T-helper 22 cell (primary cell): ENCODE results near the gene FNDC8.
"Not testable (repeated sequence)": the region's sequence is repeated elsewhere in the genome, so short reads cannot be mapped to it uniquely, and the experiment has no call there.

Experiments used
- DNase-seq: peaks from one replicate; pipeline ENCODE4 v3.0.0-alpha.2; 2020; ENCODE audit warnings: low read depth

Gene FNDC8

DNA sequence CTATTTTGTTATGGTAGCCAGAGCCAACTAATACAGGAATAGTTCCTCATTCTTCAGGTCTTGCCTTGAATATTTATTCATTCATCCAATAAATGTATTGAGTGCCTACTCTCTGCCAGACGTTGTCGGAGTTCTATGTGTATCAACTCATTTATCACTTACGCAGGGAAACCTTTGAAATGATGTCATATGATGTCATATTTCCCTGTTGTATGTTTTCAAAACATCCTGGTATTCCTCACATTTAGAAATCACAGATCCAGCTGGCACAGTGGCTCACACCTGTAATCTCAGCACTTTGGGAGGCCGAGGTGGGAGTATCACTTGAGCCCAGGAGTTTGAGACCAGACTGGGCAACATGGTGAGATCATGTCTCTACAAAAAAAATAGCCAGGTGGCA, 23.4 kb downstream of the FNDC8 start:
- no peak for DNase-seq

DNA sequence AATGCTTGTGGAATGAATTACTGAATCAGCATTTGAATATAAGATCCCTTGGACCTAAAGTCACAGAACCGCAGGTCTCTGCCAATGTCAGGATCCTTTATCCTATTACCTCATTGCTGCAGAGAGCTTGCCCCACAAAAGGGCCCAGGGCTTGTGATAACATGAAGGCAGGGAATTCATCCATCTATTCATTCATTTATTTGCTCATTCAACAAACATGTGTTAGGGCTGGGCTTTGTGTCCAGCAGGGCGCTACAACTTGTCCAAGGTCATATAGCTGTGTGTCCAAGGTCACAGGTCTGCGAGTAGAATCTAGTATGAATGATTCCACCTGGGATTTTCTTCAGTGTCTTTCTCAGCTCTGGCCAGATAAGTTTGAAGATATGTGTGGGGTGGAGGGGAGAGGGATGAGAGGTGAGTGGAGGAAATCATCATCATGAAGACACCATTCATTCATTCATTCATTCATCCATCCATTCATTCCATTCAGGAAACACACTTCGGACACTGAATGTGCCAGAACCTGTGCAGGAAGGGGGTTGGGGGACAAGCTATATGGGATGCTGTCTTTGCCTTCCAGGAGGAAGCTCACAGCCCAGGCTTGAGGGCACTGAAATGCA, 24.9 kb downstream of the FNDC8 start:
- DNase-seq = no peak

DNA sequence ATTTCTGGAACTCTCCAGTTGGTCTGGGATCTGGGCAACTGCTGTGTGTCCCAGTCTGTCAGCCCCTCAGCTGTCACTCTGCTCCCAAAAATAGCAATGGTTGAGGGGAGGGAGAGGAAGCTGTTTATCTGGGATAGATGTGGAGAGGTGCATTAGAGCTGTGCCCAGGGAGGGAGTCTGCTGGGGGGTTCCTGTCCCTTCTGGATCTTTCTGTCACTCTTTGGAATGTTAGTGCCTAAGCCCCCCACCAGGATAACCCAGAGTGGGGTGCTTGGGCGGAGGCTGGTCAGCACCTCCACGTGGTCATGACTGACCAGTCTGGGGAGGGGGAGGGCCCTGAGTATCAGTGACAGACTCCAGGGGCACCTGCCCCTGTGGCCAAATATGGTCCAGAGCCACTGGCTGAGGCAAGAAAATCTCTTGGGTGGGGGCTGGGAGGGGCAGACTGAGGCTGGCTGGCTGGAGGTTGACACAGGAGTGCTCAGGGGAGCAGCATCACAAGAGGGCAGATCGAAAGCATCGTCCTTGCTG, 26.0 kb downstream of the FNDC8 start, which contains the start of gene UNC45B:
Gene UNC45B, plus strand, starts transcription at position 443 of the 531 bp plus-strand sequence. CDS start 447 bp downstream, outside the sequence.
- no peak for DNase-seq

DNA sequence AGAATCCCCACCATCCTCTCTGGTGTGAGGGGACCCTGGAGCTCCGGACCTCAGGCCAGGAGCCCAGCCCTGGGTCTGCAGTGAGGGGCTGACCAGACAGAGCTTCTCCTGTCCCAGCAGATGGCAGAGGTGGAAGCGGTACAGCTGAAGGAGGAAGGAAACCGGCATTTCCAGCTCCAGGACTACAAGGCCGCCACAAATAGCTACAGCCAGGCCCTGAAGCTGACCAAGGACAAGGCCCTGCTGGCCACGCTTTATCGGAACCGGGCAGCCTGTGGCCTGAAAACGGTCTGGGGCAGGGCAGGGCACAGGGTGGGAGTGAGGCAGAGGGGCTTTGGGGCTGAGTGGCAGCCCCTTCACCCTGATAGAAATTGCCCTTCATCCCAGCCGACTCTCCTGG, 26.7 kb downstream of the FNDC8 start:
- no peak for DNase-seq

DNA sequence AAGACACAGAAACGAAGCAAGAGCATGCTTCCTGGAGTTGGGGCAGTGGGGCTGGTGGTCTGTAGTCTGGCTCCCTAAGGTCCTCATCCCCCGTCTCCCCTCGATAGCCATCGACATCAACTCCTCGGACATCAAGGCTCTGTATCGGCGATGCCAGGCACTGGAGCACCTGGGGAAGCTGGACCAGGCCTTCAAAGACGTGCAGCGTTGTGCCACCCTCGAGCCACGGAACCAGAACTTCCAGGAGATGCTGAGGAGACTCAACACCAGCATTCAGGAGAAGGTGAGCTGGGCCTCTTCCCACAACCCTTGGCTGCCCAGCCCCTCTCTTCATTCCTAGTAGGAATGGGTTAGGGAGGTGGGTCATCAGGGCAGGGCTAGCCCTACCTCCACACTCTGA, 28.5 kb downstream of the FNDC8 start:
- no peak for DNase-seq

DNA sequence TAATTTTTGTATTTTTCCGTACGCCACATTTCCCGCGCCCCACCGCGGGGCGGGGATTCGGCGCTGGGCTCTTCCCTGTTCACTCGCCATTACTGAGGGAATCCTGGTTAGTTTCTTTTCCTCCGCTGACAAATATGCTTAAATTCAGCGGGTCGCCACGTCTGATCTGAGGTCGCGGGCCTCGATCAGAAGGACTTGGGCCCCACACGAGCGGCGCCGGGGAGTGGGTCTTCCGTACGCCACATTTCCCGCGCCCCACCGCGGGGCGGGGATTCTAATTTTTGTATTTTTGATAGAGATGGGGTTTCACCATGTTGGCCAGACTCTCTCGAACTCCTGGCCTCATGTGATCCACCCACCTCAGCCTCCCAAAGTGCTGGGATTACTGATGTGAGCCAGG, 29.7 kb downstream of the FNDC8 start:
- not testable (repeated sequence) for DNase-seq

DNA sequence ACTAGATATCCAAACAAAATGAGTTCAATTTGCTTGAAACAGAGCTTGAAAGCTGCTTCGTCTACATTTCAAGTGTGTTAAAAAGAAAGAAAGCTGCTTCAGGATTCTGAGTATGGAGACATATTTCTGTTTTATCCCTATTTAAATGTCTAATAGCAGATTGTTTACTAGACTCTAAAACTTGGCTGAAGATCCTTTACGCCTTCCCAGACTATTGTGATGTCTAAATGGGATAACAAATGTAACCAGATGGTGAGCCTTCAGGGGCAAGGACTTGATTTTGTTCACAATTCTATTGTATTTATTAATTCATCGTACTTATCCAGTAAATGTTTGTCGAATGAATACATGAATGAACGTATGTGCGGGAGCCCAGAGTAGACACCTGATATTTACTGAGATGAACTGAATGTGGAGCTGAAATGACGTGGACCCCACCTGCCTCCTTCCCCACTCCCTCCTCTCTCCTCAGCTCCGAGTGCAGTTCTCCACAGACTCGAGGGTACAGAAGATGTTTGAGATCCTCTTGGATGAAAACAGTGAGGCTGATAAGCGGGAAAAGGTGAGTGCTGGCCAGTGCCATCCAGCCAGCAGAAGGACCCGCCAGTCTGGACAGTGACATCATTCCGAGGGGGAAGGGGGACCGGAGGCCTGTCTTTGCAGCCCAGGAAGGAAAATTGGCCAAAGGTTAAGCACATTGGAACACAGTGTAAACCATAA, 31.2 kb downstream of the FNDC8 start:
- DNase-seq = no peak

DNA sequence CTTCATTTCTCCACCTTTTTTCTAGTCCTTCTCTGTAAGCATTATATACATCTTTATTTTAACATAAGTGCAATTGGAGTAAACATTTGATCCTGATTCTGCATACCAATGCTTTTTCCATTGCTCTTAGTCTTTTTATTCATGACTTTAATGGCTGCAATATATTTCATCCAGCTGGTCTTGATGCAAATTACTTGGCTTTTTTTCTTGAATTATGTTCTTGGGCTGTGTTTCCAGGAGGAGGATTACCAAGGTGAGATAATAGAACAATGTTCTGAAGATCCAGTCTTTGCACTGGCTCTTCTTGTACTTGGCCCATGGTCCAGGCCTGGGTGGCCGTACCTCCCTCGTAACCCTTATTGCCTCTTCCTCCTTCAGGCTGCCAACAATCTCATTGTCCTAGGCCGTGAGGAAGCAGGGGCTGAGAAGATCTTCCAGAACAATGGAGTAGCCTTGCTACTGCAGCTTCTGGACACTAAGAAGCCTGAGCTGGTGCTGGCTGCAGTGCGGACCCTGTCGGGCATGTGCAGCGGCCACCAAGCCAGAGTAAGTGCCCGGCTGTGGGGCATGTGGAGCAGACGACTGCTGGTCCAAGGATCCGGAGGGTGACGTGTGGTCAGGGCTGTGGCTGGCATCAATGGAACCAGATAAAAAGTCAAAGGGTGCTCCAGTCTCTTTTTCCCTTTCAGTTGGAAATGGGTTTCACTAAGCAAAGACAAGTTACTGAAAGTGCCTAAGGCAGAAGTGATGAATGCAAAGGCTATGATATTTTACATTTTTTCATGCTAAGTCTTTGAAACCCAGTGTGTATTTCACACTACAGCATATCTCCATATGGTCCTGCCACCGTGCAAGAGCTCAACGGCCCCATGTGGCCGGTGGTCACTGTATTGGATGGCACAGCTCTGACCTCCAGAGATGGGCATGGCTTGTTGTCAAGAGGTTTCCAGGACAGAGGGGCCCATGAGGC, 33.1 kb downstream of the FNDC8 start:
- DNase-seq = no peak

DNA sequence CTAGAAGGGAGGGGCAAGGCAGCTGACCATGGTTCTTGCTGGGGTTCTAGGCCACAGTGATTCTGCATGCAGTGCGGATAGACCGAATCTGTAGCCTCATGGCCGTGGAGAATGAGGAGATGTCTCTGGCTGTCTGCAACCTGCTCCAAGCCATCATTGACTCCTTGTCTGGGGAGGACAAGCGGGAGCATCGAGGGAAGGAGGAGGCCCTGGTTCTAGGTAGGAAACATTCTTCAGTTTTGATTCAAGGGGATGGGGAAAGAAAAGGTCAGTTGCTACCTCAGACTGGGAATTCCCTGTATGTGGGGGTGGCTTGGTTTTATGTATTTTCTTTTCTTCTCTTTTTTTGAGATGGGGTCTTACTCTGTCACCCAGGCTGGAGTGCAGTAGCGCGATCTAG, 33.8 kb downstream of the FNDC8 start:
- DNase-seq = no peak

DNA sequence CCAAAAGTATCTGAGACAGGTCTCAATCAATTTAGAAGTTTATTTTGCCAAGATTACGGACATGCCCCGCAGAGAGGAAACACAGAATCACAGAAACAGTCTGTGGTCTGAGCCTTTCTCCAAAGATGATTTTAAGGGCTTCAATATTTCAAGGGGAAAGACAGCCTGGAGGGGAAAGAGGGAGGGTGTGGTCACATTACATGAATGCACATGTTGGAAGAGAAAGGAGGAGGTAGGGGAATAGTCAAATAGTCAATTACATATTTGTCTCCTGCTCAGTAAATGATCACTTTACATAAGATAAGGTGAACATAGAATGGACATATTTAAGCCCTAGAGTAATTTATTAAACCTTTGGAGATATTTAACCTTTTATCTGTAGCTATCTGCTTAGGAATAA, 38.5 kb downstream of the FNDC8 start:
- no peak for DNase-seq

DNA sequence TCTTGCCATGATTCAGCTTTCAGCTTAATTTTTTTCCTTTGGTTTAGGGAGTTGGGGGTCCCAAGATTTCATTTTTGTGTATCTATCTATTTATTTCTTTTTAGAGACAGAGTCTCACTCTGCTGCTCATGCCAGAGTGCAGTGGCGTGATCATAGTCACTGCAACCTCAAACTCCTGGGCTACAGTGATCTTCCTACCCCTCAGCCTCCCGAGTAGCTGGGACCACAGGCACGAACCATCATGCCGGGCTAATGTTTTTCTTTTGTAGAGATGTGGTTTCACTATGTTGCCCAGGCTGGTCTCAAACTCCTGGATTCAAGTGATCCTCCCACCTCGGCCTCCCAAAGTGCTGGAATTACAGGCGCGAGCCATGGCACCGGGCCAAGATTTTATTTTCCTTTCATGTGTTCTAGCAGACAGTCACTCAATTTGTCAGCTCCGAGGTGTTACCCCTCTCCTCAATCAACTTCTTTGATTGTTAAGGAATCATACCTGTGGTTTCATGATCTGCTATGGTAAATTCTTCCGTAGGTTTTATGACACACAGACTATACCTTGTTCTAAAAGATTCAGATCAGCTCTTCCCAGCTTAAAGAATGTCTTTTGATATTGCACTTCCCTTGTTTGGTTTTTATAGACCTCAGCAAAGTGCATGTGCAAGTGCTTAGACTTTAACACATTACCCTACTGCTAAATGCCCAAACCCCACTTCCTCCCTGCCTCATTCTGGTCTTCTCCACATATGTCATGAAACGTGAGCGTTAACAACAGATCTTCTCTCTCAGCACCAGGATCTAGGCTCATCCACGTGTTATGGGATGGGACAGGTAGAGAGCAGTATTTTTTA, 39.2 kb downstream of the FNDC8 start:
- DNase-seq = peak; percentile 20

DNA sequence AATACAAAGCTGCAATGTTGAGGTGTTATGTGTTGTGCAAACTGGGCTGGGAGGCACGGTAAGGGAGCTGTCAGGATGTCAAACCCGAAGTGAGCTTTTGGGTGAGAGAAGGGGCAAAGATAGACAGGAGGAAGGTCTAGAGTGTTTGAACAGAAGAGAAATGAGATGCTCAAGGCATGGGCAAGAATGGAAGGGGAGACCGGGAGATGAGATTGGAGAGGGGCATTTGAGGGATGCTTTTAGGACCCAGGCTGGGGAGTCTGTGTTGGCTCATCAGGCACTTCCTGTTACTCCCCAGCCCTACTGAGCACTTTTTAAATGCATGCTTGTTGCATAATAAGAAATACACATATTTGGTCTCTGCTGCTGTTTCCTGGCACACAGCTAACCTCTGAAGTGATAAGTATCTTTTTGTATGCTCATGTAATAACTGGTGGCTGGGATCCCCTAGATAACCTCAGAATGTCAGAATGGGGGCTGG, 39.9 kb downstream of the FNDC8 start:
- DNase-seq = peak; percentile 23

DNA sequence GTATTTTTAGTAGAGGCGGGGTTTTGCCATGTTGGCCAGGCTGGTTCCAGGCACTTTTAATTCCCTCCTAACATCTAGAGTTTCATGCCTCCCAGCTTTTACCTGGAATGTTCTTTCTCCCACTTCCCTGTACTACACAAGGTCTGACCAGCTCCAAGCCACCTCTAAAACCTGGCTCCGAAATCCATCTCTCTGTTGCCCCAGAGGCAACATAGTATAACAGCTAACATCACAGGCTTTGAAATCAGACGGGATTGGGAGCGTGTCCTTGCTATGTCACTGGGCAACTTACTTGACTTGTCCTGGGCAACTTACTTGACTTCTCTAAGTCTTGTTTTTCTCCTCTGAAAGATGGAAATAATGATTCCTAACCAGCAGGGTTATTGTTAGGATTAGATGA, 41.3 kb downstream of the FNDC8 start:
- DNase-seq = no peak

DNA sequence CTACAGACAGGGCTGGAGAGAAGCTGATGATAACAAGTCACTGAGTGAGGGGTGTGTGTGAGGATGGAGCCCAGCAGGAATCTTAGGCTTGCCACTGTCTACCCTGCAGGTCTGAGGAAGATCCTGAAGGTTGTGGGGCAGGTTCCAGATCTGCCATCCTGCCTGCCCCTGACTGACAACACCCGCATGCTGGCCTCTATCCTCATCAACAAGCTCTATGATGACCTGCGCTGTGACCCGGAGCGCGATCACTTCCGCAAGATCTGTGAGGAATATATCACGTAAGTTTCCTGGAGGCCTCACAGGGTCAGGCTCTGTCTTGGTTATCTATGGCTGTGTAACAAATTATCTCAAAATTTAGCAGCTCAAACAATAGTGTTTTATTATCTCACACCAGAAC, 42.5 kb downstream of the FNDC8 start:
- no peak for DNase-seq

DNA sequence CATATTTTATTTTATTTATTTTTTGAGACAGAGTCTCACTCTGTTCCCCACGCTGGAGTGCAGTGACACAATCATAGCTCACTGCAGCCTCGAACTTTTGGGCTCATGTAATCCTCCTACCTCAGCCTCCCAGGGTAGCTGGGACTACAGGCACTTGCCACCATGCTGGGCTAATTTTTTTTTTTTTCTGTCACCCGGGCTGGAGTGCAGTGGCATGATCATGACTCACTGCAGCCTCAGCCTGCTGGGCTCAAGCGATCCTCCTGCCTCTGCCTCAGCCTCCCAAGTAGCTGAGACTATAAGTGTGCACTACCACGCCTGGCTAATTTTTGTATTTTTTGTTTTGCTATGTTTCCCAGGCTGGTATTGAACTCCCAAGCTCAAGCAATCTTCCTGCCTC, 43.3 kb downstream of the FNDC8 start:
- no peak for DNase-seq

DNA sequence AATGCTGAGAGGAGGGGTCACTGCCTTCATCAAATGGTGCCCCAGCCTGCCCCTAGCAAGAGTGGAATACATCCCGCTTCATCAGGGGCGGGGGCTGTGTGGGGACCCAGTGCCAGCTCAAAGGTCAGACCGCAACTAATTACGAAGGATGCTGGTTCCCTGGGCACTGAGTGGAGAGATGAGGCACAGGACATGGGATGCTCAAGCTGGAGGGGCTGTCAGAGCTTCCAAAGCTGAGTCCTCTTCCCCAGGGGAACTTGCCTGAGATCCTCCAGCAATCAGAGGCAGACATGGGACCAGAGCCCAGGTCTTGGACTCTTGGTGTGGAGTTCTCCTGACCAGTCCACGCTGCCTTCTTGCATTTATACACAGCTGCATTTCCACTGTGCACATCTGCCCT, 45.1 kb downstream of the FNDC8 start:
- DNase-seq = no peak

DNA sequence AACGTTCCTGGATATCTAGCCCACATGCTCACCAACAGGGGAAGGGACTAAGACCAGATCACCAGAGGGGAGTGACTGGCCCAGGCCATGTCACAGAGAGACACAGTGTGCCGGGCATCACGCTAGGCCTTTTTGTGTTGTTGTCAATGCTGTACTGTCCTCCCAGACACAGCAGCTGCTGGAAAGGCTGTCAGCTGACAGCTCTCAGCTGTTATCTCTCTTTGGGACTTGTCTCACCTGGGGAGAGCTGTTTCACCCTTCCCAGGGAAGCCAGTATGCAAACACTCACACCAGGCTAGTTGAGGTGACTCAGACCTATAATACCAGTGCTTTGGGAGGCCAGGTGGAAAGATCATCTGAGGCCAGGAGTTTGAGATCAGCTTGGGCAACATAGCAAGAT, 45.6 kb downstream of the FNDC8 start:
- DNase-seq = no peak

DNA sequence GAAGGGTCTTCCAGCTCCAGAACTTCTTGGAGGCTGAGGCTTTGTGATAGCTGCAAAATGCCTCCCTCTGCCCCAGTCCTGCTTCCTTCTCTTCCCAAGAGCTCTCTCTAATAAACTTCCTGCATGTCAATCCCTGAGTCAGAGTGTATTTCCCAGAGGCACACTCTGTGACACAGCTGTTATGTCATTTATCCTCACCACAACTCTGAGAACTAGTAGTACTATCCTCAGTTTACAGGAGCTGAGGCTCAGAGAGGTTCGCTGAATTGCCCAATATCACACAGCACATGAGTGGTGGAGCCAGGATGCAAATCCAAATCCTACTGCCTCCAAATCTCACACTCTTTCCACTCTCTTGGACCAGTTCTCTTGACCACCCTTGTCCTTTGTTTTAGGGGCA, 46.3 kb downstream of the FNDC8 start:
- DNase-seq = no peak

DNA sequence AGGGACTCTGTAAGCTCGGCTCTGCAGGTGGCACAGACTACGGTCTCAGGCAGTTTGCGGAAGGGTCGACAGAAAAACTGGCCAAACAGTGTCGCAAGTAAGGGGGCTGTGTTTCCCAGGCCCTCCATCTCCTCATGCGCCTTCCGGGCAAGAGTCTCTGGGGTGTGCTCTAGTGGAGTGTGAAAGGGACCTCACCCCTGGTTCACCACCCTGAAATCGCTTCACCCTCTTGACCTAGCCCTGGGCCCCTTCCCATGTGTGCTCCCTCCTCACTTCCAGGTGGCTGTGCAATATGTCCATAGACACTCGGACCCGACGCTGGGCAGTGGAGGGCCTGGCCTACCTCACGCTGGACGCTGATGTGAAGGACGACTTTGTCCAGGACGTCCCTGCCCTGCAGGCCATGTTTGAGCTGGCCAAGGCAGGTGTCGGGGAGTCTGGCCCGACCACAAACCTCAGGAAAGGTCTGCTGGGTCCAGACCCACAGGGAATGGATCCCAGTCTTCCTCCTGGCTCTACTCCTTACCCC, 48.5 kb downstream of the FNDC8 start:
- DNase-seq = no peak

DNA sequence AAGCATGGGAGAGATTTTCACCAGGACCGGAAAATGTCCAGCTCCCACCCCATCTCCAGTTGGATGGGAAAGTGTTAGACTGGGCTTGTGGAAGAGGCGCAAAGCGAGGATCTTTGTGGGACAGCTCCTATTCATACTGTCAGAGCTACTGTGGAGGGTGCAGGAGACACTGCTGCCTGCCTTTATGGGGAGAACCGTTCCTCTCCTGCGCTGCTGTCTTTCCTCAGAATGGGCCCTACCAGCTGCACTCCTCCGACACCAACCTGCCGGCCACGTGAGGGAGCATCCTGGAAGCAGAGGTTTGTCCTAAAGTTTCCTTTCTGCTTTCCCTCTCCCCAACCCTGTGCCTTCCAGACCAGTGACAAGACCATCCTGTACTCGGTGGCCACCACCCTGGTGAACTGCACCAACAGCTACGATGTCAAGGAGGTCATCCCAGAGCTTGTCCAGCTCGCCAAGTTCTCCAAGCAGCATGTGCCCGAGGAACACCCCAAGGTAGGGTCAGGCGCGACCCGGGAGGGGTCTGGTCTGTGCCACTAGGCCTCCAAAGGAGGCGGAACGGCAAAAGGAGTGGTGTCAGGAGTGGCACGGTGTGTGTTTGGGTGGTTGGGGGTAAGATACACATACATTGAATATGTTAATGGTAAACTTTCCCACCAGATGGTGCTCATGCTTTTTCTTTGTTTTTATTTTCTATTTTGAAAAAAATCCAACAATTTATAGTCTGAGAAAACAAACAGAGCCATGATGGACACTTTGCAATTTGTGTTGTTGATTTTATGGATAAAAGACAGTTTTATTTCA, 49.8 kb downstream of the FNDC8 start:
- no peak for DNase-seq
